GM21423 (cell line): ENCODE results near the gene FSTL5.
"Not testable (repeated sequence)": the region's sequence is repeated elsewhere in the genome, so short reads cannot be mapped to it uniquely, and the experiment has no call there.

Experiments used
- ATAC-seq: cut with Tn5 transposase; IDR thresholded peaks from one replicate; pipeline ENCODE4 v1.9.1; 2021; ENCODE audit warnings: mild to moderate bottlenecking, moderate library complexity; ENCODE audit not compliant: unreplicated experiment

The FSTL5 gene

DNA sequence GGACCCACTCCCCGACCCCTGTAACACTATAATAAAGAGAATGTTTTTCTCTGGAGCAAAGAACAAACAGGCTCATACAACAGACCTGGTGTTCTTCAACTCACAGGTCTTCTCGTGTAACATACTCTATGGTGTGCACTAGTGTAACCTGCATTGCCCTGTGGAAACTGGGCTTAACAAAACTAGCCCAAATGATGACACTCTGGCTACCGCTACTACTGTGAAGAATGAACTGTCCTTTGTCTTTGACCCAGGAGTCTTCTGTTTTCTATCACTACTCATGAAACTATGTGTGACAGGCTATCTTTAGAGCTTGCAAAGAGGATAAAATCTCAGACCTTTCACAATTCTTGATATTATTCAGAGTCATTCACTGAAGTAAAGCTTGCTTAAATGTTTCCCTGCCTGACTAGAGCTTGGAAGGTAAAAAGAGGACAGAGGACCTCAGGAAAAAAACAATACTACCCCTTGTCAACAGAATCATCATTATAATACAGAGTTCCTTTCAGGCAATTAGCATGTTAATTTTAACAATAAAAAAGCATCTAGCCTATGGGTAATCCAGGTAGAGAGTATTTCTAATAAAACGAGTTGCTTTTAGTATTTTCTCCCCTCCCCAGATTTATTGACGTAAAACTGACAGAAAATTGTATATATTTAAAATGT lies 59.2 kb downstream of the FSTL5 start:
- ATAC-seq = no peak

DNA sequence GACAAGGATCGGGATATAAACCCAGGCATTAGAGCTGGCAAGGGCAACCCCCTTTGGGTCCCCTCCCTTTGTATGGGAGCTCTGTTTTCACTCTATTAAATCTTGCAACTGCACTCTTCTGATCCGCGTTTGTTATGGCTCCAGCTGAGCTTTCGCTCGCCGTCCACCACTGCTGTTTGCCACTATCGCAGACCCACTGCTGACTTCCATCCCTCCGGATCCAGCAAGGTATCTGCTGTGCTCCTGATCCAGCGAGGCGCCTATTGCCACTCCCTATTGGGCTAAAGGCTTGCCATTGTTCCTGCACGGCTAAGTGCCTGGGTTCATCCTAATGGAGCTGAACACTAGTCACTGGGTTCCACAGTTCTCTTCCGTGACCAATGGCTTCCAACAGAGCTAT lies 59.9 kb downstream of the FSTL5 start:
- not testable (repeated sequence) for ATAC-seq

DNA sequence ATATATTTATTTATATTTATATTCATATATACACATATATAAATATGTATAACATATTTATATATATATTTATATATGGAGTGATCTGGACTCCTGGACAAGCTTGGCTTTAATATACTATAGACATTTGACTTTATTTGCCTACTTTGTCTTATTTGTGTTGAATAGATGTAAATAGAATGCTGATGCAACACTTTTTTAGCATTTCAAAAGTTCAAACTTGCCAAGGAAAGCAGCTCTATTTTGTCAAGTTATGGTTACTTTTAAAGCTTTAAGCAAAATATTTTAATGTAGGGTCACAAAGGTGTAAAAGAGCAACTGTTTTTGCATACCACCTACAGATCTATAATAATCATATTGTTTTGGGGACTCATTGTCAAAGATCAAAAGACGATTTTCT lies 61.1 kb downstream of the FSTL5 start:
- no peak for ATAC-seq

DNA sequence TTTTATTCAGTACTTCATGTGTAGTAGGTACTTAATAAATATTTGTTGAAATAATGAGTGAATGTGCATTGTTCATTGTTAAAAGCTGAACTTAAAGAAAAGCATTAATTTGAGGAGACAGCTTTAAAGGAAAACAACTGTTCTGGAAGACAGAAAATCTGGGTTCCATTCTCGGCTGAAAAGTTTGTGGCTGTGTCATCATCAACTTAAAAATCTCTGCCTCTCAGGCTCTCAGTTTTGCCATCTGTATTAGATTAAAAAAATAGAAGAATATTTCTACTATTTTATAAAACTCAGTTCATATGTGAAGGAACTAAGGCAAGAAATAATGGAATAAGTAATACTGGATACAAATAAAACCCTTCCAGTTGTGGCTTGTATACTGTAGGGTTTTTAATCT lies 62.5 kb downstream of the FSTL5 start:
- no peak for ATAC-seq

DNA sequence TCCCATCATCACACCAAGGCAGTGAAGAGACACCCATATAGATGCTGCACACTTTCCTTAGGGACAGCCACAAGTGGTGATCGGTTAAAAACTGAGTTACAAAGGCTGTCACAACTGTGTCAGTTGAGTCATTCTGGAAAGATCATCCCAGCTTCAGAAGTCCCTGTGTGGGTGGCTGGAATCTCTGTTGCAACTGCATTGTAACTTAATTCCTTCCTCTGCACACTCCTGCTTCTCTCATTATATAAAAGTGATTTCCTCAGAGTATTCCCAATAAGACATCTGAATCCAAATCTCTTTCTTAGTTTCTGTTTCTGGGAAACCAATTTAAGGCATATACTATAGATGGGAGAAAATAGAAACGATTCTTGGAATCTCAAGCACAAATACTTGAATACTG lies 88.1 kb downstream of the FSTL5 start:
- no peak for ATAC-seq

DNA sequence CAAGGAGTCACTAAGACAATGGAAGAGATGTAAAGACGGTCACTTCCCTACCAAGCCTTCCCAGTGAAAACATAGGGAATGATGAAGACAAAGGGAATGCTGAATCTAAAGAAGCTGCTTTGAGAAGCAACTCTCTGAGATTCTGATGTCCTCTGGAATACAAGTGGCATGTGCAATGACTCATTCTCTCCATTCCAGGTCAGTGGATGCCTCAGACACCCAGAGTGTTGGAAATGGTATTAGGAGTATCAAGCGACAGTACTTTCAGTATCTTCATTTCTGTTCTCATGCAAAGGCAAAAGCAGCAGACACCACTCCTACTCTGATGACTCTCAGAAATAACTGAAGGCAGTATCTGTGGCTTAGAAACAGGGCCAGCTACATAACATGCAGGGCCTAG lies 102.6 kb downstream of the FSTL5 start:
- no peak for ATAC-seq

DNA sequence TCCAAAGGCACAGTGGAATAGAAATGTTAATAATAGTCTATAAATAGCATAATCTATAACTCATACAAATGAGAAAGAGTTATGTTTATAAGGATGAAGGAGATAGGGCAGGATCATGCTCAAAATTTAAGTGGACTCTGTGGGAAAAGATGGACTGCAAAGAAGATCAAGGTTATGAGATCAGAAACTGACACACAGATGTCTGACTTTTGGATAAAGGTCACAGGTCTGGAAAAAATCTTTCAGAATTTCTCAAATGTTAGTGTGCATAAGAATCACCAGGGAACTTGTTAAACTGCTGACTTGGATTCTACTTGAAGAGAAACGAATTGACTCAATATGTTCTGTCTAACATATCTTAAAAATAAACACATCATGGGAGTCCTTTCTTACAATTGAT lies 104.1 kb downstream of the FSTL5 start:
- ATAC-seq = no peak

DNA sequence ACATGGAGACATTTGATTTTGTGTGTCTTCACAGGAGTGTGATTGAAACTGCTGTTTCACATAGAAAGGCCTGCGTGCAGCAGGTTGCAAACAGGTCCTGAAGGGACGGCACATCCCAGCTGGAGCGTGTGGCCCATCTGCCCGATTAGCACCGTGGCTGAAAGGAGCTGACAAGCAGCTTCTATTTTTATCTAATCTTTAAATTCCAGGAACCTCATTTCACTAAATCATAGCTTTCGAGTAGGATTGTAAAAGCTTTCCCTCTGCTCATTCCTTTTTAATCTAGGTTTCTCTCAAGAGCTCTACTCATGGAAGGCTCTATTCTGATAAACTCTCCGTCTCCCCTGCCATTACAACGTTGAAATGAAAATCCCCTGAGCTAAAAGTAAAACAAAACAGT lies 106.8 kb downstream of the FSTL5 start:
- ATAC-seq = no peak

DNA sequence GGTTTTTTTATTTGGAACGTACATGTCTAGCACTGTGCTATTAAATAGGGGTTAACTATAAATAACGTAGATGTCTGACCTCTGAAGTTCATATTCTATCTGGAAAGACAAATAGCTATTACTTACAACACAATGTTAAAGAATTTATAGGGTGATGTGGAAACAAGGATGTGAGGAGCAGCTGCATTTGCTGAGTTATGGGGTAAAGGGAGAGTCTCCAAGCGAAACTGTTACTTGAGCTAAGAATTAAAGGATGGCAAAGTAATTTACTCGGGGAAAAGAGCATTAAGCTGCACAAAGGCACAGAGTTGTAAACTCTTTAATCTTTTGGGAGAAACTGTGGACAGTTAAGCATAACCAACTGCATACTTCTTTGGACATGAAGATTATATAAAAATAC lies 117.7 kb downstream of the FSTL5 start:
- ATAC-seq = no peak

DNA sequence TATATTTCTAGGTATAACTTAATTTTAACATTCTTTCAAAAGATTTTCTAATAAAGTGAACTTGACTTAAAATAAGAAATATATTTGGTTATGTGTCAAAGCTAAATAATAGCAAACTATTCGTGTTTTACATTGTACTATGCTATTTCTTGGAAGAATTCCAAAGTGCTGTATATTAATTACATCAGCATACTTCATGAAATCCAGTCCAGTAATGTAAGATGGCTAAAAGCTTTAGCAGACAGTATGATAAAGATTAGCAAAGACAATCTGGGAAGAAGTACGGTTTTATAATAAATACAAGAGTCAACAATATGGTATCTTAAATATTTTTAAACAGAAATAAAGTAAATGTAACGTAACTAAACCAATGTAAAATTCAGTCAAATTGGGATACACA lies 125.7 kb downstream of the FSTL5 start:
- no peak for ATAC-seq

DNA sequence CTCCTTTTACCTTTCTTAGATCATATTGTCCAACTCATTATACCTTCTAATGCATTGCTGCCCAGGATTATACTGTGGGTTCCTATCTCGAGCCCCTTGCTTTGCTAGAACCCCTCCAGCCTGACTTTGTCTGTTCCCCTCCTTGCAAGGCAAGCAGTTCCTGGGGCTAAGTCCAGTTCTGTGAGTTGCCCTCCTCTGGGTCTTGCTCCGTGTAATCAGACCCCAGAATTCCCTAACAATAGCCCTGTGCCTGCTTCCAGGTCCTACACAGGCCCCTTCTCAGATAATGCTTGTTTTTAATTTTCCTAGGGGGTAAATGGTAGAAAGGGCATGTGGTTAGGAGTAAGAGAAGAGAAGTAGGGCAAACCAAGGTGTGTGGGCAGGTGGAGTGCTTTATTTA lies 145.9 kb downstream of the FSTL5 start:
- ATAC-seq = no peak

DNA sequence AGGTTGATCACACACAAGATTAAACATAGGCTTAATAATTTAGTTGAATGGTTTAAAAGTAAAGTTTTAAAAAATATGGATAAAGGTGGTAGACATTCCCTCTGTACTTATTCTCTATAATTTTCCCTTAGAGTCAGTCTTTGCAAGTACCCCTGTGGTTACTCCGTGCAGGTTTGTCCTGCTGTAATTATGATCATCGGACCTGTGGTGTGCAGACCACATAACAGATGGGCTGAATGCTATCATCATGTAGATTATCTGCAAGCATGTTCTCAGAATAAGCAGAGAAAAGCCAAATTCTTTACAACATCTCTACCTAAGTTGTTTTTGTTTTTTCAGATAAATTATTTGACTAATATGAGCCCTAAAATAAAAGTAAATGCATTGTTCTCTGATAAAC lies 146.8 kb downstream of the FSTL5 start:
- no peak for ATAC-seq

DNA sequence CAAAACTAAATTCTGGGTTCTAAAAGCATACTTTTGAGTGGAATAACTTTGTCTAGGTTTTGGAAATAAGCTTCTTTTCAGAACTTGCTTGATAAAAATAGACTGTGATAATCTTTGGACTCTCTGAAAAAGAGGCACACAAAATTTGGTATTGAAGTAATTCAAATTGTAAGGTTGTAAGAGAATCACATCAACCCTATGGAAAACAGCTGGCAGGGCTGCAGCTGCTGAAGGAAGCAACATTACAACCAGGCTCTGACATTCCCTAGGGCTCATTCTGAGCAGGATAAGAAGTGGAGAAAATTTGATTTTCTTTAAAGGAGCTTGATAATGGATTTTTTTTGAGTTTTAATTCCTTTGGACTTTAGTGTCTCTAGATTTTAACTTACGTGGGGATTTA lies 147.6 kb downstream of the FSTL5 start:
- no peak for ATAC-seq

DNA sequence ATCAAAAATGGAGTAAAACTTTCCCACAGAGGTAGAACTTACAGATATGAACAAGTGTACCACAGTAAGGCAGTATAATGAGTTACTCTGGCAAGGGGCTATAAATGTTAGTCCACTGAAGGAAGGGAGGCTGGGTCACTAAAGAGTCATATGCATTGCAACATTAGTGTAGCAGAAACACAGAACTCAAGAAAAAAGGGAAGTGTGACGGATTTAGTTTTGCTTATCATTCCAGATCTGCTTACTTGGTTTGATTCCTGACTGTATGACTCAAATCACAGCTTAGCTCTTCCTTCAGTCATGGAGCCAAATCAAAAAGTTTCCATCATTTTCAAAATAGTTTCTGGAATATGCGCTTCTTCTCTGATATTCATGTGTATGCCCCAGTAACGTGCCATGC lies 148.7 kb downstream of the FSTL5 start:
- ATAC-seq = no peak

DNA sequence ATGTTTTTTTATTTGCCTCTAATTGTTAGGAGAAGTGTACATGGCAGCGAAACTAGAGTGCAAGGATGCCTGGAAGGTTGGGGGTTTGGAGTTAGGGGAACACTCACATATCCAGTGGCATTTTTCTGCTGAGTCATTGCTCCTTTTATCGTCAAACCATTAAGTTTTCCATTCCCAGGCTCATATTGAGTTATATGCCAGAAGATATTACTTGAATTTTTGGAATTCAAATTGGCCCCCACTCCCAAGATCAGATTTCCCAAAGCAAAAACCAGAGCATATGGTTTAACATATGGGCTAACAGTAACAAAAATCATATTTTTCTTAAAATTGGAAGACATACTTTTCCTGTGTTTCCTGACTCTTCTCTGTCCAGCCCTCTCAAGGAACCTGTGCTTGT lies 152.7 kb downstream of the FSTL5 start:
- ATAC-seq = no peak

DNA sequence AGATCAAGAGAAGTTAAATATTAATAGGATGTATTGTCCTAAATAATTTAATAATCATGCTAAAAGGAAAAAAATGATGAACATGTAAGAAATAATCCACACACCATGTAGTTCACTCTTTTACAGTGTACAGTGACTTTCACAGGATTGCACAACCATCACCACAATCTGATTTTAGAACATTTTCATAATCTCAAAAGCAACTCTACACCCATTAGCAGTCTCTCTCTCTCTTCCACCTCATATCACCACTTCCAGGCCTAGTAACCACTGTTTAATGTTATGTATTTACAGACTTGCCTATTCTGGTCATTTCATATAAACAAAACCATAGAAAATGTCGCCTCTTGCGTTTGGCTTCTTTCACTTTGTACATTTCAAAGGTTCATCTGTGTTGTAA lies 153.4 kb downstream of the FSTL5 start:
- no peak for ATAC-seq

DNA sequence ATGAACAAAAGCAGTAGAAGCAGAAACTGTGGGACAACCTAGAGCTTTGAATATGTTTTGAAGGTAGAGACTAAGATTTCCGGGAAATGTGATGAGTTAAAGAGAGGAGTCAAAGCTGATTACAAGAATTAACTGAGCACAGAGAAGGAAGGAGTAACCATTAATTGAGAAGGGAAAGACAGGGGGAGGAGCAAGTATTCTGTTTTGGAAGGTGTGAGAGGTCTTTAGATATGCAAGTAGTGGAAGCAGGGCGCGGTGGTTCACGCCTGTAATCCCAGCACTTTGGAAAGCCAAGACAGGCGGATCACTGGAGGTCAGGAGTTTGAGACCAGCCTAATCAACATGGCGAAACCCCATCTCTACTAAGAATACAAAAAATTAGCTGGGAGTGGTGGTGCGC lies 171.5 kb downstream of the FSTL5 start:
- no peak for ATAC-seq

DNA sequence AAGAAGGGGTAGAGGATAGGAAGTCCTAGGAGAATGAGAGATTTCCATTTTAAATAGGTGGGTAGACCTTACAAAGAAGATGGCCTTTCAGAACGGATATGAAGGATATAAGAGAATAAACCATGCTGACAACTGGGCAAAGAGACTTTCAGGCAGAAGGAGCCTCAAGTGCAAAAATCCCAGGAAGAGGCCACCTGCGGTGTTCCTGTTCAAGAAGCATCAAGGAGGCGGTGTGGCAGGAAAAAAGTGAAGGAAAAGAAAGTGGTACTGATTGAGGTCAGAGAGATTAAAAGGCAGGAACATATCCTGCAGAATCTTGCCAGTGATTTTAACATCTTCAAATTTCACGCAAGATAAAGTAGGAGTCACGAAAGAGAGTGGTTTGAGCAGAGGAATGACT lies 172.0 kb downstream of the FSTL5 start:
- ATAC-seq = no peak

DNA sequence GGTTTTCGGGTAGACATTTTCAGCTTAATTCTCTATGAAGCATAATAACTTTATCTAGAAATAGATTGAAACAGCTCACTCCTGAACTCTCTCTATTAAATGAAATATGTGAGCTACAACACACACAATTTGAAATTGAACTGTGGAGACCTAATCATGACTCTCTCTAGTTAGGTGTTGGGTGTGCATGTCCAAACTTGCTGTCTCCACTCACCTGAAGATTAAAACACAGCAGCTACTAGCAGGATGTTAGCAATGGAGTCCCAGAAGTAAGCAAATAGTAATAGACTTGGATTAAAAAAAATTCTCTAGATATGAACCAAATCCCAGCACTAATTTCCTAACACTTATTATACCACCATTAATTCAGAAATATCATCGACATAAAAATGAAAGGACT lies 173.1 kb downstream of the FSTL5 start:
- ATAC-seq = no peak

DNA sequence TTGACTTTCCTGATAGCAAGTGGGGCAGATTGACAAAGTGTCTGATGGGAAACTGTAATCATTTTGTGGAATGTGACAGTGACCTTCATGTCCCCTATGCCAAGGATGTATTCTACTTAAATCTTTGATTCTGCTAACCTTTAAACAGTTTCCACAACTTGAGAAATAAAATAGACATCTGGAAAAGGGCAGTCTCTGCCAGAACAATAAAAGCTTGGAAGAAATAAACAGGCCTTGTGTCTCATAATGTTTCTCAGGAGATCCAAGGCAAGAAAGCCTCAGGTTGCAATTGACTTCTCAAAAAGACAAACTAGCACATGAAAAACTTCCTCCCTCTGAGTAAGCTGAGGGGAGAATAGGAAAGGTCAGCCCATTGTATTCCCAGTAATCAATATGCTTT lies 174.9 kb downstream of the FSTL5 start:
- no peak for ATAC-seq

DNA sequence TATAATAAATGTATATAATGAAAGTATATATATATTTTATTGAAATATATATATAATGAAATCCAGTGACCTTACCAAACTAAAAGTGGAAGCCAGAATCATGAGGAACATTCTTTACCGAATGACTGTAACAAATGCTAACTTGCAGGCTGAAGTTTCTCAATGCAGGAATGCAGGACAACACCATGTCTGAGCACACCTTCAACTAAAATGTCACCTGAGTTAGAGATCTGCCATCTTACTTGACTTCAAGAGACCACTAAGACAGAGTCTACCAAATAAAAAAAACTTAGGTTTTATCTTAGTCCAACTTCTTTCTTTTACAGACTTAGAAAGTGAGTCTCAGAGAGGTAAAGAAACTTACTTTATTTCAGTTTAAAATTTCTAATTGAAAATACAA lies 176.2 kb downstream of the FSTL5 start:
- ATAC-seq = no peak

DNA sequence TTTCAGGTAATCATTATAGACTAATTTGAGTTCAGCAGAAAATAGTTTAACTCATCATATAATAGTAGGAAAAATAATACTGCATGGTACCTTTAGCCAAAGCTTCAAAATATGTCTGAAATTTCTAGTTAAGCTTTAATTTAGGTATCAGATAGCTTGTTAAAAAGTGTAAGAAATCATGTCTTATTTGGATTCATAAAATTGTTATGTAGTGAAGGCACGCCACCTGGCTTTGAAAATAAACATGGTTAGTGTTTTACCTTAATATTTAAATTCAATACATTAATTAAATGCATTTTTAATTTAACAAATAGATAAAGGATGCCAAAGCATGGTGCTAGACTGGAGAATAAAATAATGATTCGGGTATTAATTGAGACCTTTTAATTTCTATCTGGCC lies 211.4 kb downstream of the FSTL5 start:
- no peak for ATAC-seq

DNA sequence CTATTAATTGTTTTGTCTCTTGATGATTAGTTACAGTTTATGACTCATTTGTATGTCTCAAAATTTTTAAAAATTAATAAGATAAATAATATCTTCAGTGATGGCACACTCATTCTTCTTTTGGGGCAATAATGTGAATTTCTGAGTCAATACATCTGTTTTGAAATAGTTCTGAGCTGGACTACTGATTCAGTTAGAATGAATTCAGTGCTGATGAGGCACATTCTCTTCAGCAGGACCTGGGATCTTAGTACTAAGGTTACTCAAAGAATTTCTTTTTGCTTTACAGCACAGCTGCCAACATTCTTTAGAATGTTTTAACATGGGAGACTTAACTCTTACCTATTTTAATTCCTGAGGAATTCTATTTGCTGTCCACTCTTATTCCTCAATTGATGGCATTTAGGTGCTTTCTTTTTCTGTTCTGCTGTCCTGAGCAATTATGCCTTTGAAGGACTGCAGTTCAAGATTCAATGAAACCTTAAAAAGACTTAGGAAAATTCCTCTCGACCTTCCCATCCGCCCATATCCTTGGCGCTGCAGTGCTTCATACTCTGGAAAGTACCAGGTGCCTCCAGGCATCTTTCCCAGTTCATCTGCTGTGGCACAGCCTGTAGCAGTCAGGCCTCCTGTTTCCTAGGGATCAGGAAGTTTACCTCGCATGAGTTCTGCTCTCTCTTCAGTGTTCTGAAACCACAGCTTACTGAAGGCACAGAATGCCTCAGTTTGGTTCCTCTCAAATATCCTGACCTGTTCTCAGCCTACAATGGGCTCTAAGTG lies 213.7 kb downstream of the FSTL5 start:
- ATAC-seq = no peak
